ENCODE data around the gene CCND3. TPM values are rescaled to one million over a fixed set of nuclear protein-coding genes. Genes with fewer than 3 reads are reported as not detected.

The CCND3 gene
- total and polyA plus RNA-seq, 2 of the 13 experiments (the other 11 are each of a cell fraction or from before 2014, with no cell fraction given), result 4.3 to 7.2 TPM

DNA sequence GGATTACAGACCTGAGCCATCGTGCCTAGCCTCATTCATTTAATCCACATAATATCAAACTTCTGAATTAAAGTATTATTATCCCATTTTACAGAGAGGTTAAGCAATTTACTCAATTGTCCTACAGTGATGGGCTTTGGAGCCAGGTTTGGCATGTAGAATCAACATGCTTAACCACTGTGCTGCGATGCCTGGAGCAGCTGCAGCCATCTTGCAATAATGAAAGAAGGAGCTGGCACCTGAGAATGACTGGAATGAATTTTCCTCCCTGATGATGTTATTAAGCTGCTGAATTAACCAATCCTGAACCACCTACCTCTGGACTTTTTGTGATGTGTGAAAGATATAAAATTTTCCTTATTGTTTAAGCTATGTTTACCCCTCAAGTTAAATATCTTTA, 13.1 kb upstream of the CCND3 start:
- no TSS peak for BruUV-seq (replicated peaks)
- Histone ChIP-seq H3K9ac (ENCODE audit: insufficient read depth, low read depth, low read length) (no peak overlapping the region), H3K36me3 (replicated peaks in 1 of 2; ENCODE audit: control insufficient read depth in 1 of 2, insufficient read depth in 2 of 2, low read length in 2 of 2) (no peaks in the 10 kb centered on the region), H3K79me2 (ENCODE audit: insufficient read depth, low read length) (no peaks in the 10 kb centered on the region), H3K27me3 (ENCODE audit: control insufficient read depth in 1 of 2, insufficient read depth in 2 of 2, low read length in 2 of 2) (peaks cover 2 to 4% of the 10 kb centered on the region in 2 experiments; a peak in 2 of 5 replicates), H3K9me3 (ENCODE audit: low read length) (no peaks in the 10 kb centered on the region), H3K4me3 (replicated peaks in 1 of 3; ENCODE audit: insufficient read depth in 1 of 3, low read depth in 2 of 3, low read length in 3 of 3) (no peak overlapping the region), H3K4me1 (ENCODE audit: insufficient read depth, low read length) (peaks cover 14% of the 10 kb centered on the region), H2AFZ (ENCODE audit: low read length) (no peak overlapping the region), H3K27ac (ENCODE audit: extremely low read length, insufficient read depth, low read length) (no peak overlapping the region), H4K20me1 (ENCODE audit: insufficient read depth, low read length) (no peaks in the 10 kb centered on the region), H3K4me2 (ENCODE audit: low read depth, low read length) (no peak overlapping the region)
- ChIA-PET CTCF (ENCODE audit: low intra/inter-chr PET ratio, low total read pairs) (no interaction called here), POLR2A (no interaction called here)
- DNase-seq (ENCODE audit: low spot score) (no peak), FAIRE-seq (no peak), ATAC-seq (no peak)
- TF ChIP-seq ZFP41 (CRISPR knock-in tag; IDR thresholded peaks at IDR 0.05; ENCODE audit: borderline replicate concordance) (no peak), ZNF234 (CRISPR knock-in tag; conservative IDR thresholded peaks at IDR 0.05) (no peak), ATF7 (IDR thresholded peaks at IDR 0.05) (no peak), ATF7 (CRISPR knock-in tag; IDR thresholded peaks at IDR 0.05) (no peak), HIVEP1 (CRISPR knock-in tag; IDR thresholded peaks at IDR 0.05) (no peak), HMG20B (CRISPR knock-in tag; conservative IDR thresholded peaks at IDR 0.05) (no peak), ZSCAN29 (CRISPR knock-in tag; conservative IDR thresholded peaks at IDR 0.05) (no peak), TBX3 (IDR thresholded peaks at IDR 0.05; ENCODE audit: borderline replicate concordance) (no peak), YEATS4 (CRISPR knock-in tag; IDR thresholded peaks at IDR 0.05; ENCODE audit: borderline replicate concordance) (no peak), NR0B2 (CRISPR knock-in tag; IDR thresholded peaks at IDR 0.05) (no peak), TBL1XR1 (IDR thresholded peaks at IDR 0.05; ENCODE audit: borderline replicate concordance, low read length, partially characterized antibody) (no peak), MAX (IDR thresholded peaks at IDR 0.05) (no peak)
- TF ChIP-seq, protein P1, sequence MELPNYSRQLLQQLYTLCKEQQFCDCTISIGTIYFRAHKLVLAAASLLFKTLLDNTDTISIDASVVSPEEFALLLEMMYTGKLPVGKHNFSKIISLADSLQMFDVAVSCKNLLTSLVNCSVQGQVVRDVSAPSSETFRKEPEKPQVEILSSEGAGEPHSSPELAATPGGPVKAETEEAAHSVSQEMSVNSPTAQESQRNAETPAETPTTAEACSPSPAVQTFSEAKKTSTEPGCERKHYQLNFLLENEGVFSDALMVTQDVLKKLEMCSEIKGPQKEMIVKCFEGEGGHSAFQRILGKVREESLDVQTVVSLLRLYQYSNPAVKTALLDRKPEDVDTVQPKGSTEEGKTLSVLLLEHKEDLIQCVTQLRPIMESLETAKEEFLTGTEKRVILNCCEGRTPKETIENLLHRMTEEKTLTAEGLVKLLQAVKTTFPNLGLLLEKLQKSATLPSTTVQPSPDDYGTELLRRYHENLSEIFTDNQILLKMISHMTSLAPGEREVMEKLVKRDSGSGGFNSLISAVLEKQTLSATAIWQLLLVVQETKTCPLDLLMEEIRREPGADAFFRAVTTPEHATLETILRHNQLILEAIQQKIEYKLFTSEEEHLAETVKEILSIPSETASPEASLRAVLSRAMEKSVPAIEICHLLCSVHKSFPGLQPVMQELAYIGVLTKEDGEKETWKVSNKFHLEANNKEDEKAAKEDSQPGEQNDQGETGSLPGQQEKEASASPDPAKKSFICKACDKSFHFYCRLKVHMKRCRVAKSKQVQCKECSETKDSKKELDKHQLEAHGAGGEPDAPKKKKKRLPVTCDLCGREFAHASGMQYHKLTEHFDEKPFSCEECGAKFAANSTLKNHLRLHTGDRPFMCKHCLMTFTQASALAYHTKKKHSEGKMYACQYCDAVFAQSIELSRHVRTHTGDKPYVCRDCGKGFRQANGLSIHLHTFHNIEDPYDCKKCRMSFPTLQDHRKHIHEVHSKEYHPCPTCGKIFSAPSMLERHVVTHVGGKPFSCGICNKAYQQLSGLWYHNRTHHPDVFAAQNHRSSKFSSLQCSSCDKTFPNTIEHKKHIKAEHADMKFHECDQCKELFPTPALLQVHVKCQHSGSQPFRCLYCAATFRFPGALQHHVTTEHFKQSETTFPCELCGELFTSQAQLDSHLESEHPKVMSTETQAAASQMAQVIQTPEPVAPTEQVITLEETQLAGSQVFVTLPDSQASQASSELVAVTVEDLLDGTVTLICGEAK (IDR thresholded peaks at IDR 0.05), result no peak
- TF ChIP-seq, protein P1 (CRISPR knock-in tag; IDR thresholded peaks at IDR 0.05), result no peak
- WGBS (ENCODE audit: low lambda C conversion rate), result 39% methylated on average over 2 of the region's 2 CpGs
- in situ Hi-C loops (cut with HindIII; ENCODE audit: extremely low pct_ligation_motif_present, low pct_unique_long_range_greater_than_20kb), result no loop called here
- intact Hi-C loops (cut with micrococcal nuclease; ENCODE audit: unreplicated experiment), result no loop called here
